Brain pericyte (primary cell): Measurements from ENCODE around the gene LEMD2.

Experiments used
- DNase-seq: peaks from one replicate; pipeline ENCODE4 v3.0.0-alpha.2; 2012; ENCODE audit warnings: low read depth, low spot score

The LEMD2 gene

GRCh38 chr6:33794910-33795623 is 6.1 kb upstream of the LEMD2 start:
- DNase-seq, result no peak

- no peak for DNase-seq
Observed at GRCh38 chr6:33792981-33793380, 4.1 kb upstream of the LEMD2 start.

- no peak for DNase-seq
Observed at GRCh38 chr6:33791620-33792019, 2.7 kb upstream of the LEMD2 start.

GRCh38 chr6:33790910-33791309 is 2.0 kb upstream of the LEMD2 start:
- no peak for DNase-seq

- DNase-seq, result no peak
Observed at GRCh38 chr6:33790379-33790778, 1.4 kb upstream of the LEMD2 start.

- DNase-seq, result no peak
Observed at GRCh38 chr6:33789550-33789895, 593 bp upstream of the LEMD2 start.

GRCh38 chr6:33787954-33788693 is 806 bp downstream of the LEMD2 start:
- DNase-seq, result peak; percentile 50

- no peak for DNase-seq
Observed at GRCh38 chr6:33787346-33787953, 1.5 kb downstream of the LEMD2 start.

GRCh38 chr6:33786736-33787135 is 2.2 kb downstream of the LEMD2 start:
- no peak for DNase-seq

GRCh38 chr6:33785778-33786177 is 3.2 kb downstream of the LEMD2 start:
- no peak for DNase-seq

- DNase-seq, result no peak
Observed at GRCh38 chr6:33784787-33785186, 4.1 kb downstream of the LEMD2 start.

- DNase-seq, result no peak
Observed at GRCh38 chr6:33783781-33784520, 5.0 kb downstream of the LEMD2 start.

GRCh38 chr6:33782561-33782960 is 6.4 kb downstream of the LEMD2 start:
- DNase-seq, result no peak

GRCh38 chr6:33781131-33781975 is 7.6 kb downstream of the LEMD2 start:
- DNase-seq, result no peak

- no peak for DNase-seq
Observed at GRCh38 chr6:33779895-33780294, 9.0 kb downstream of the LEMD2 start.

- DNase-seq, result no peak
Observed at GRCh38 chr6:33779290-33779689, 9.6 kb downstream of the LEMD2 start.

GRCh38 chr6:33778444-33779121 is 10.3 kb downstream of the LEMD2 start:
- DNase-seq, result no peak

- no peak for DNase-seq
Observed at GRCh38 chr6:33777398-33778388, 11.2 kb downstream of the LEMD2 start.

- DNase-seq, result no peak
Observed at GRCh38 chr6:33776764-33777163, 12.2 kb downstream of the LEMD2 start.

- no peak for DNase-seq
Observed at GRCh38 chr6:33776186-33776585, 12.7 kb downstream of the LEMD2 start.
